ENCODE data around the gene ZNF557.

ZNF557 gene

DNA sequence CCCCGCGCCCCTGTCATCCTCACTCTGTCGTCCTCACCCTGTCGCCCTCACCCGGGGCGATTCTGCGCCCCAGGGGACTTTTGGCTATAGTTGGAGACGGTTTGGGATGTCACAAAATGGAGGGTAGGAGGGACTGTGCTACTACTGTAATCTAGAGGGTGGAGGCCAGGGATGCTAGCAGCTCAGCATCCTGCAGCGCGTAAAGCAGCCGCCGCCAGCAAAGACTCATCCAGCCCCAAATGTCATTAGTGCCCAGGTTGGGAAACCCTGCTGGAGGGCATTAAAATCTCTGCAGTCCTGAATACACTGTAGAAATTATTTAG lies 362 bp downstream of the ZNF557 start:
- no peak for DNase-seq
- in situ Hi-C loops (cut with MboI; ENCODE audit: low pct_unique_long_range_greater_than_20kb, low sequenced_read_pairs), result no loop called here

- no peak for DNase-seq
- in situ Hi-C loops (cut with MboI; ENCODE audit: low pct_unique_long_range_greater_than_20kb, low sequenced_read_pairs), result no loop called here
Observed at GRCh38 chr19:7072541-7072940, 3.0 kb downstream of the ZNF557 start.

GRCh38 chr19:7074705-7075282 lies 5.3 kb downstream of the ZNF557 start:
- no peak for DNase-seq
- in situ Hi-C loops (cut with MboI; ENCODE audit: low pct_unique_long_range_greater_than_20kb, low sequenced_read_pairs), result no loop called here

DNA sequence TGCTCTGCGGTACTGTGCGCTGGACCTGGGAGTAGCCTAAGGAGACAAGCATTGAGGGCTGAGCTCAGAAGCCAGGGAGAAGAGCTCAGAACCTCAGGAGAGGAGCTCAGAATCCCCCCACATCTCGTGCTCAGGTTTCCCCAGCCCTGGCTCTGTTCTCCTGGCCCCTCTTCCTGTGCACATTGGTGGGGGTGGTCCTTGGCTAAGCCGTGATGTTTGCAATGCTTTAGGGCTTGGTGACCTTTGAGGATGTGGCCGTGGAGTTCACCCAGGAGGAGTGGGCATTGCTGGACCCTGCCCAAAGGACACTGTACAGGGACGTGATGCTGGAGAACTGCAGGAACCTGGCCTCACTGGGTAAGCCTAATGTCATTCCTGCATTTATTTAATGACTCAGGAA lies 6.6 kb downstream of the ZNF557 start:
- DNase-seq, result no peak
- in situ Hi-C loops (cut with MboI; ENCODE audit: low pct_unique_long_range_greater_than_20kb, low sequenced_read_pairs), result no loop called here

GRCh38 chr19:7078008-7078407 lies 8.5 kb downstream of the ZNF557 start:
- in situ Hi-C loops (cut with MboI; ENCODE audit: low pct_unique_long_range_greater_than_20kb, low sequenced_read_pairs), result no loop called here
- DNase-seq, result no peak

DNA sequence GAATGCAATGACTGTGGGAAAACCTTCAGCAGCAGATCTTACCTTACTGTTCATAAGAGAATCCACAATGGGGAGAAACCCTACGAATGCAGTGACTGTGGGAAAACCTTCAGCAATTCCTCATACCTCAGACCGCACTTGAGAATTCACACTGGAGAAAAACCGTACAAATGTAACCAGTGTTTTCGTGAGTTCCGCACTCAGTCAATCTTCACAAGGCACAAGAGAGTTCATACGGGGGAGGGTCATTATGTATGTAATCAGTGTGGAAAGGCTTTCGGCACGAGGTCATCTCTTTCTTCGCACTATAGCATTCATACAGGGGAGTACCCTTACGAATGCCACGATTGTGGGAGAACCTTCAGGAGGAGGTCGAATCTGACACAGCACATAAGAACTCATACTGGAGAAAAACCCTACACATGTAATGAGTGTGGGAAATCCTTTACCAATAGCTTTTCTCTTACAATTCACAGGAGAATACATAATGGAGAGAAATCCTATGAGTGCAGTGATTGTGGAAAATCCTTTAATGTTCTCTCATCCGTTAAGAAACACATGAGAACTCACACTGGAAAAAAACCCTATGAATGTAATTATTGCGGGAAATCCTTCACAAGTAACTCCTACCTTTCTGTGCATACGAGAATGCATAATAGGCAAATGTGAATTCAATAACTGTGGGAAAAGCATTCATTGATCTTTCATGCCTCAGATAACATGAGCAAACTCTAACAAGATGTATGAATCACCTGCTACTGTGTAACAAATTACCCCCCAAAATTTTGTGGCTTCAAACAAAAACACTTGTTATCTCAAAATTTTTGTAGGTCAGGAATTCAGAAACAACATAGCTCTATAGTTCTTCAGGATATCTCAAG lies 13.8 kb downstream of the ZNF557 start:
- peak; percentile 39 for DNase-seq
- in situ Hi-C loops (cut with MboI; ENCODE audit: low pct_unique_long_range_greater_than_20kb, low sequenced_read_pairs), result no loop called here

GRCh38 chr19:7088999-7089398 lies 19.5 kb downstream of the ZNF557 start:
- DNase-seq, result no peak
- in situ Hi-C loops (cut with MboI; ENCODE audit: low pct_unique_long_range_greater_than_20kb, low sequenced_read_pairs), result no loop called here

- no peak for DNase-seq
- in situ Hi-C loops (cut with MboI; ENCODE audit: low pct_unique_long_range_greater_than_20kb, low sequenced_read_pairs), result no loop called here
Observed at GRCh38 chr19:7098096-7098495, 28.6 kb downstream of the ZNF557 start.

GRCh38 chr19:7098701-7099596 lies 29.4 kb downstream of the ZNF557 start:
- in situ Hi-C loops (cut with MboI; ENCODE audit: low pct_unique_long_range_greater_than_20kb, low sequenced_read_pairs), result no loop called here
- peak; percentile 97 for DNase-seq

GRCh38 chr19:7099597-7099921 lies 30.1 kb downstream of the ZNF557 start:
- DNase-seq, result no peak

GRCh38 chr19:7101498-7102253 lies 32.2 kb downstream of the ZNF557 start:
- DNase-seq, result no peak

More at GRCh38 chr19:7099597-7099921, 30.1 kb downstream of the ZNF557 start:
- in situ Hi-C loops (cut with MboI; ENCODE audit: low pct_unique_long_range_greater_than_20kb, low sequenced_read_pairs), result no loop called here

DNA sequence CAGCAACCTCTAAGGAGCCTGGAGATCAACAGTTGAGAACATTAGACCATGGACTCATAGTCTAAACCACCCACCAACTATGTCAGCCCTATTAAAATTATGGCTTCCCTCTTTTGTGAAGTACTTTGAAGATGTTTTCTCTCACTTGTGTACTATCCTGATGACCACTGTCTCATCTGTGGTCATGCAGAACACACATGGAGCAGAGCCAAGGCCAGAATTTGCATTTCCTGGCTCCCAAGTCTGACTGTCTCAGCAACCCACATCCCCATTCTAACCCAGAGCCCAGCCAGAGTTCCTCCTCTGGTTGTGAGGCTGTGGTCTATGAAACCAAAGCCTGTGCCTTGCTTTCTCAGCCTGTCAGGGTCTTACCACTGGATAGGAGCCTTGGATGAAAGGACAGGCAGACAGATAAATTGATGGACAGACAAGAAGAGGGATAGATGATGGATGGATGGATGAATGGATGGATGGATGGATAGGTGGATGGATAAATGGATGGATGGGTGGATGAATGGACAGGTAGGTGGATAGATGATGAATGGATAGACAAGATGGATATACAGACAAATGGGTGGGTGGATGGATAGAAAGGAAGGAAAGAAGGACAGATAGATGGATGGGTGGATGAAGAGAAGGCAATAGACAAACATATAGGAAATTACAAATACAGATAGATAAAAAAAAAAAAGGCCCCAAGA lies 35.4 kb downstream of the ZNF557 start:
- in situ Hi-C loops (cut with MboI; ENCODE audit: low pct_unique_long_range_greater_than_20kb, low sequenced_read_pairs), result no loop called here
- DNase-seq, result peak; percentile 22

More at GRCh38 chr19:7101498-7102253, 32.2 kb downstream of the ZNF557 start:
- in situ Hi-C loops (cut with MboI; ENCODE audit: low pct_unique_long_range_greater_than_20kb, low sequenced_read_pairs), result no loop called here

GRCh38 chr19:7106711-7107657 lies 37.5 kb downstream of the ZNF557 start:
- DNase-seq, result no peak
- in situ Hi-C loops (cut with MboI; ENCODE audit: low pct_unique_long_range_greater_than_20kb, low sequenced_read_pairs), result no loop called here

GRCh38 chr19:7109678-7110289 lies 40.3 kb downstream of the ZNF557 start:
- no peak for DNase-seq
- in situ Hi-C loops (cut with MboI; ENCODE audit: low pct_unique_long_range_greater_than_20kb, low sequenced_read_pairs), result no loop called here

- no peak for DNase-seq
- in situ Hi-C loops (cut with MboI; ENCODE audit: low pct_unique_long_range_greater_than_20kb, low sequenced_read_pairs), result no loop called here
Observed at GRCh38 chr19:7112675-7113074, 43.2 kb downstream of the ZNF557 start.

- DNase-seq, result peak; percentile 20
- in situ Hi-C loops (cut with MboI; ENCODE audit: low pct_unique_long_range_greater_than_20kb, low sequenced_read_pairs), result no loop called here
Observed at GRCh38 chr19:7113233-7113632, 43.7 kb downstream of the ZNF557 start.

GRCh38 chr19:7115721-7116120 lies 46.2 kb downstream of the ZNF557 start:
- in situ Hi-C loops (cut with MboI; ENCODE audit: low pct_unique_long_range_greater_than_20kb, low sequenced_read_pairs), result no loop called here

More at GRCh38 chr19:7115721-7116120, 46.2 kb downstream of the ZNF557 start:
- no peak for DNase-seq

Measured in KBM-7 (cell line).